SK-N-DZ (cell line): ENCODE measurements around the gene OR2H1.
A peak's percentile ranks its signal among the peaks of the same experiment; 100 is the strongest.

ENCODE experiments used
- DNase-seq: peaks from one replicate; pipeline ENCODE4 v3.0.0-alpha.2; 2015; ENCODE audit warnings: low spot score

Gene OR2H1

DNA sequence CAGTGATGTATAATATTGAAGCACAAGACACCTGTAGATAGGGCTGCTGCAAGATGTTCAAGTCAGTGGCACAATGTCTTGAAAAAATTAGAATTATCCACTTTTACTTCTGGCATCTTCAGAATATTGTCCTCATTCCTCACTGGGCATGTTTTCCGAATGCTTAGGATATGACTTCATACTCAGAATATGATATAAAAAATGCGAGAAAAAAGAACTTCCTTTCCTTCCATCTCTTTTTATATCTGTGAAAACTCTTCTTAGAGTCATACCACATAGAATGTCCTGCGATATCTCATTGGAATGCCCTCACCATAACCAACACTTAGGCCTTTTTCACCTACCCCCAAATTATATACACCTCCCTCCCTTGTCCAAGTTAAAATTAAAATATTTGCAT, 26.2 kb downstream of the OR2H1 start:
- no peak for DNase-seq

DNA sequence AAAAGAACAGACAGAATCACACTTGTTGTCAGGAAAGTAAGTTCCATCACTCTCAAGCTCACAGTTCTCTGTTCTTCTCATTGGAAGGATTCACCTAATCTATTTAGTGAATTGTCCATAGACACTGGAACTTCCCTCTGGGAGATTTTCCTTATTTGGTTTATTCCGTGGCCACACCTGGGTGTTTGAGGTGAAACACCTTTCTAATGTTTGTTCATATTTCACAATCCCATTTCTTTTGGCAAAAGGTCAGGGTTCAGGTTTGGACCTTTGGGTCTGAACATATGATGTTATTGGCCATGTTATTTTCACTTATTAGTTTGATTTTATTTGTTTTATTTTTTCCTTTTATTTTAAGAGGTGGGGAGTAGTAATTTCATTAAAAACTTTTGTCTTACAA, 26.8 kb downstream of the OR2H1 start:
- no peak for DNase-seq

DNA sequence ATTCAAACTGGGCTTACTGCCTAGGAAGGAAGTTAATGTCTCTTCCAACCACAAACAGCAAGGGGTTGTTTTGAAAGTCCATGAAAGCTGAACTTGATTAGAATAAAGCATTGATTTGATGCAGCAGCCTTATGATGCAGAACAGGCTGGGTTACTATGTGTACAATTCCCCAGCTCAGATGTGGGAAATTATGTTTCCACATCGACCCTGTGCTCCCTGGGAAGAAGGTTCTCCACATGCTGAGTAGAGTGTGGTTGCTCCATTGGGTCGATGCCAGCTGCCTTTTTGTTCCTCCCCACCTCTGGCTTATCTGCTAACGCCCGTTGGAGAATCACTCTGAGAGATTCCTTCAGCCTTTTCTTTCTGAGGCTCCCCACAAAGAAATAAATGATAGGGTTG, 29.6 kb downstream of the OR2H1 start:
- DNase-seq: no peak

DNA sequence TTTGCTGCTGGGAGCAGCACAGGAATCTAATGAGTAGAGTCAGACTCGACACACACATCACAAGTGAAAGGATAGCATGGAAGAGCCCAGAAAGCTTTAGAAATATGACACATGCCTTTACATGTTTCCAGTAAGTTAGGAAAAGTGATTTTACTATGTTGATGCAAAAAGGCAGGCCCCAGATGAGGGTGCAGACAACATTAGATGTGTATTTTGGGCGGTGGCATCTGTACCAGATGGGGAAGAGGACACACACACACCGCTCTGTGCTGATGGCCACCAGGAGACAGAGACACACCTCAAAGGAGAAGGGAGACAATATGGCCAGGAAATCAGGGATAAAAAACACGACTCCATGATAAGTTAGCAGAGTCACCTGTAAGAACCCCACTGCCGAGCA, 30.2 kb downstream of the OR2H1 start:
- no peak for DNase-seq

DNA sequence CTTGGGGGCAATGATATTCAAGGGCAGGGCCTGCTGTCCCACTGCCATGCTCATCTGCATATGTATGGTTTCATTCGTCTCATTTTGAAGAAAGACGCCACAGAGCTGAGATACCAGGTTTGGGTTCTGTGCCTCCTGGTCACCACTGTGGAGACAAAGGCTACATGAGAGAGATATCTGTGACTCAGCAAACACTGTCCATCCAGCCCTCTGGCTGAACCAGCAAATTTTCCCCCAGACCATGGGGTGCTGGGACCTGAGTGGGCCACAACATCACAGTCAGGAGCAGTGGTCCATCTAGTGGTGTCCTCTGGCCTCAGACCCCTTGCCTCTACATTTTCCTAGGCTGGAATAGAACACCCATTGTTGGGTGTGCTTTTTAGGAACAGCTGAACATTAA, 30.7 kb downstream of the OR2H1 start, which contains the start of gene MAS1L:
MAS1L (minus strand) TSS at position 297 of the 400 bp plus-strand sequence; CDS start at position 243, 54 bp downstream.
- DNase-seq: no peak

DNA sequence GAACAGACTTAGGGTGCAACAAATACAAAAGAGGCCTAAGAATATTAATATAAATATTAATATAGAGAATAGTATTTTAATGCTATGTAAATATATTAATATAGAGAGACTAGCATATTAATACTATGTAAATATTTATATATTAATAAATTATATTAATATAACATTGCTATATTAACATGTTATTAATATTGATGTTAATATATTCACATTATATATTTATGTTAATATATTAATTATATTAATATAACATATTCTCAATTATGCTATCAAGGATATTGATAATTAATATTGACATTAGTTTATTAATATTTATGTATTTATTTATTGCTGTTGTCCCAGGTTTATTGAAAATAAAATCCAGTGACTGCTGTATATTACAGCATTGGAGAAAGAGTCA, 31.9 kb downstream of the OR2H1 start:
- no peak for DNase-seq

DNA sequence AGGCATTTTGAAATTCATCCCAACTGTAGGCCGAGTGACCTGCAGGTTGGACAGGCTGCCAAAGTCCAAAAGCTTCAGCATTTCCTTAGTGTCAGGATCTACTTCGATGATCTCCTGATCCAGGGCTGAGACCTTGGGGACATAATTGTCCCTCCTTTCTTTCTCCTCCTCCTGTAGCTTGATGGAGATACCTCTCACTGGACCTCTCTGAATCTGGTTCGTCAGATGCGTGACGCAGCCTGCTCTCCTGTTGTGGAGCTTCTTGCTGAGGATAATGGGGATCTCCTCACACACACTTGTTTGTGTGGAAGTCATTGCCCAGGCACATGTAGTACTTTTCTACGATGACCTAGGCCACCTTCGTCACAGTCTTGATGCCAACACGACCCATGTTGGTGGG, 32.3 kb downstream of the OR2H1 start:
- DNase-seq: peak; percentile 3

DNA sequence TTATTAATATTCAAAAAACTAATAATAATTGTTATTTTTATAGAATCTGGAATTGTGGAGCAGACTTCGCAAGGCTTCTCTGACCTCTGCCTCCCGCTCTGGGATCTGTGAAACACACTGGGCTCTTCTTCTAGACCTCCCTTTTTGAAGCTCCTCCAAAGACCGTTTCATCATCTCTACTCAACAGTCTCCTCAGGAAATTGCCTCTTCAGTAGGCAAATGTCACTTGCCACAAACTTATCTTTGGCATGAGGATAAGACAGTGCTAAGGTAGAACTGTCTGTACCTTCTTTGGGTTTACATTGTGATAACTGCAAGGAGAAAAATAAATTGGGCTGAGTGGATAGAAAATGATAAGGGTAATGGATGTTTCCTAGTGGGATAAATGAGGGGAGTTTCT, 33.1 kb downstream of the OR2H1 start:
- no peak for DNase-seq

DNA sequence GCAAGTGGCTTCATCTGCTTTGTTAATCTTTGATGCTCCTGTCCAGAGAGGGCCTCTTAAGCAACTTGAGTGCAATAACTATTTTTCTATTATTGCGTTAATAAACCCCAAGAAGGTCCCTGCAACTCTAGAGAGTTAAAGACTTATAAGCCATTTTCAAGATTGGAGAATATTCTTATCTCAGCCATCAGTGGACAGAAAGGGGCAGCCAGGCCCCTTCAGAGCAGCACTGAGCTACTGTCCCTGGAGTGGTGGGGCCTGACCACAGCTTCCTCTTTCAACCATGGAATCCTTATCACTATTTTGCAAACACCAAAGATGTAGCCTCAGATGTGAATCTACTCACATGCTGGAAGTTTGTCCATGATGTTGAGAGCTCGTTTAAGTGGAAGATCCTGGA, 33.6 kb downstream of the OR2H1 start:
- DNase-seq: no peak

DNA sequence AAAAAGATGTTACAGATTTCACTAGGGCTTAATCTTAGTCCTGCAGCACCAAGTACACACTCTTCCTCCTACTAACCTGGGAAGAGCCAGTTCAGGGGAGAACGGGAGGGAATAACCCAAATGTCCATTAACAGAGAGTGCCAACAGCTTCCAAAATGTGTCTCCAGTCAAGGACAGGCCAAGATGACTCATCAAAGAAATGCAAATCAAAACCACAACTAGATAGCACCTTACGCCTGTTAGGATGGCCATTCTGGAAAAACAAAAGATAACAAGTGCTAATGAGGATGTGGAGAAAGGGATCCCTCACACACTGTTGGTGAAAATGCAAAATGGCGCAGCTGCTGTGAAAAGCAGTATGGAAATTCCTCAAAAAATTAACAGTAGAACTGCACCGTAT, 34.6 kb downstream of the OR2H1 start:
- DNase-seq: no peak

DNA sequence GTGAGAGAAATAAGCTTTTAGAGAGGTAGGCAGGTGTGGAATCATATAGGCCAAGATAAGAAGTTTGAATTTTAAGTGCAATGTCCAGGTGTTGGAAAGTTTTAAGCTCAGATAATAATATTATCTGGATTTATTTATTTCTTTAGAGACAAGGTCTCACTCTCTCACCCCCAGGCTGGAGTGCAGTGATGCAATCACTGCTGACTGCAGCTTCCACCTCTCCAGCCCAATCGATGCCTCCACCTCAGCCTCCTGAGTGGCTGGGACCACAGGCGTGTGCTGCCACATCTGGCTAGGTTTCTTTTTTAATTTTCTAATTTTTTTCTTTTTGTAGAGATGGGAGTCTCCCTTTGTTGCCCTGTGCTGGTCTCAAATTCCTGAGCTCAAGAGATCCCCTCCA, 36.3 kb downstream of the OR2H1 start:
- no peak for DNase-seq

DNA sequence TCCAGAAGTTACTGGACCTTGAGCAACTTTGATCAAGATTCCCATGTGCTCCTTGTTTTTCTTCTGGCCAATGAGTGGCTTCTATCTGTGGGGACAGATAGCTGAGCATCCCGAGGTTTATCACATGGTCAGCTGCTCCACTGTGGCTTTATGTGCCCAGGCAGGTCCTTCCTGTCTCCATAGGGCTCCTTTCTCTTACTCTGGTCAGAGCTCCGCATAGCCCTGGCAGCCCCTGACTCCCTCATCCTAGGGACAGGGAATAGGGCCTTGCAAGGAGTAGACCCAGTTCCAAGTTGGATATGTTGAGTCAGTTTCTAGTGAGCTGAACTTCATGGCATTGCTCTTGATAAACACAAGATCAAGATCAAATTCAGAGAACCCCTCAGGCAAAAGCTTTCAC, 37.2 kb downstream of the OR2H1 start:
- no peak for DNase-seq

DNA sequence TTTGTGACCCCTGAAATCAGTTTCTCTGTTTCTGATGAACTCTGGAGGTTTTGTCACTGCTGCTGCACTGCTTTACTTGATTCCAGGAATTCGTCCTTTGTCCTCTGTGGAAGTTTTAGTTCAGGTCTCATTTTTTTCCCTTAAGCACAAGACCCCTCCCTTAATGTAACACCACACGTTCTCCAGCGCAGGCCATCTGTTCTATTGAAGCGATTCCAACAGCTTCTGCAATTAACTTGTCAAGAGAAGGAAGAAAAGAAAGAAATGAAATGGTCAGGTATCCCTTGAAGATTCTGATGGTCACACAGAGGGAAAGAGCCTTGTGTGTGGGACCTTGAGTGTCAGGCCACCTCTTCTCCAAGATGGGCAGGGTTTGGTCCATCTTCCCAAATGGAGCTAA, 38.6 kb downstream of the OR2H1 start:
- no peak for DNase-seq

DNA sequence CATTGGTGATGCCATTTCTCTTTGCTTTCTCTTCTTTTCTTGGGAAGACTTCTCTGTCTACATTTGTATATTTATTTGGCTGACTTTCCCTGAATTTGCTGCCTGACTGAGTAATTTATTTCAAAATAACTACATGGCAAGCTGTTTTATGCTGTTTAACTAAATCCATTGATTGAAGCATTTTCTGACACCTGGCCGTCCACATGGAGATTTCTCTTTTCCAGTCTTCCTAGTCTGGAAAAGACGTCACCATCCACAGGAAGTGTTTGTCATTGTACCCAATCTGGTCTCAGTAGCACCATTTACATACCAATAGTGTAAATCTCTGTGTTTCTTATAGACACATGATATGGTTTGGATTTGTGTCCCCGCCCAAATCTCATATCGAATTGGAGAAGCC, 40.0 kb downstream of the OR2H1 start:
- no peak for DNase-seq

DNA sequence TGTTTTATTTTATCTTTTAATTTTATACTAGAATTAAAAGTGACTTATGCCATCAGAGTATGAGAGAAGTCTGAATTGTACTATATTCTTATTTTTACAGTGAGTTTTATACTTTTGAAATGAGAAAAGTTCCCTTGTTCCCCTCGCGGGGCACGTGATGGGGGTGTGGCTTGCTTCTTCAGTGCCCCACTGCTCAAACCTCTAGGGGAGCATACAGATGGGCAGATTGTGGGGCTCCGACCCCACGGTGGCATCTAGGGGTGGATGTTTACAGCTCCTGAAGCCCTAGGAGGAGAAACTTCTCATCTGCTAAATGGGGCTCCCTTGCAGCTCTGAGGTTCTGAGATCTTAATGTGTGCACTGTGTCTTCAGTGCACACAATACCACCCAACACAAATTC, 42.7 kb downstream of the OR2H1 start:
- DNase-seq: no peak

DNA sequence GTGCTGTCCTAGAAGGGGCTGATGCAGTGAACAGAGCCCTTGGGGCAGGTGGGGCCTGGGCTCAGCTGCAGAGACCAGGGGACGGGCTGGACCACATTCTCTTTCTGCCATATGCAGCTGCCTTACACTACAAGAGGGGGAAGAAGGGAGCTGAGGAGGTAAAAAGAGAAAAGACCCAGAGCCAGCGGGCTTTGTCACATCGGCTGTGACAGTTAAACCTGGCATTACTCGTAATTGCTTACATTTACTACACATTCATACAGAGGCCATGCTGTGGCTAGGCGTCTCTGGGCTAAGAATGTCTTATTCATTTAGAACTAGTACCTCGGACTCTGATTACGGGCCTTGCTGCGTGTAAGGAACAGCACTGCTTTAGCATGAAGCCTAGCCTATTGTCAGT, 43.6 kb downstream of the OR2H1 start:
- DNase-seq: no peak

DNA sequence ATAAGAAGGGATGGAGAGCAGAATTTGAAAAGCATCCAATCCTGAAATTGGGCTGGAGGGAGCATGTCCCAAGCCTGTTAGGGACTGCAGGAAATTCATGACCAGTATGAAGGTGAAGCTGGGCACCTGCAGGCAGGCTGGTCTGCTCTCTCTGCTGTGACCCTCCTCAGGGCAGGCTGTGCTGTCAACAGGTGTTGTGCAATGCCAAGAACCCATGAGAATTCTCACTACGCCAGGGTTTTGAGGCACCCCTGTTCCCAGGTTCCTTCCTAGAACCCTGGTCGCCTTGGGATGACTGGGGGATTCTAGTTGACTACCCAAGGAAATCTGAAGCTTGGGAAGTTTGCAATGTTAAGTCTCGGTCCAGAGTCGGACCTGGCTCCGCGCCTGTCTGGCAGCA, 44.2 kb downstream of the OR2H1 start:
- no peak for DNase-seq

DNA sequence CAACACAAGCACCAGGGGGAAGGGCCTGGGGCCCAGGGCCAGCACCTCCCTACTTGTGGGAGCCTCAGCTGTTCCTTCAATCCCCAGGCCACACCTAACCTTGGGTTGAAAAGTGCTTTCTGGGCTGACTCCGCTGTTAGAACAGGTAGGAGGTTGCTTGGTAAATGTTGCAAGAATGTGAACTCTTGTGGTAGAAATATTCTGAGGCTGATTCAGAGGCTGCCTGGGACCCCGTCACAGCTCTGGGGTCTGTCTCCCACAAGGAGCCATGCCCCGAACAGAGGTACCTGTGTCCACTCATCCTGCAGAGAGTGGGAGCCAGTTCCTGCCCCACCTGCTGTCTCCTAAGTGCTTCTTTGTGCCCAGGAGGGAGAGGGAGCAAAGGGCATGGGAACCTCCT, 45.2 kb downstream of the OR2H1 start:
- DNase-seq: no peak

DNA sequence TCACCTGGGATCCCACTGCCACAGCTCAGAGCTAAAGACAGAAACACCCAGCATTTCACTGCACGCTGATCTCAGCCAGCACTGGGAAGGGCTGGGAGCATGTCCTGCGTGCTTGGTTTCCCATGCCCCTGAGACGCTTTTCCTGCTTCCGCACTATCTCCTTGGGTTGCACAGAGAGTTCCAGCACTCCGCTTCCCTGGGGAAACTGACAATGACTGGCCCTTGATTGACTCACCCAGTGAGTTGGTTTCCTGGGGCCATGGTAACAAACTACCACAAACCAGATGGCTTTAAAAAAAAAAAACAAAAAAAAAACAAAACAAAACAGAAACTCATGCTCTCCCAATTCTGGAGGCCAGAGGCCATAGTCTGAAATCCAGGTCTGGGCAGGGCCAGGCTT, 45.6 kb downstream of the OR2H1 start:
- DNase-seq: no peak

DNA sequence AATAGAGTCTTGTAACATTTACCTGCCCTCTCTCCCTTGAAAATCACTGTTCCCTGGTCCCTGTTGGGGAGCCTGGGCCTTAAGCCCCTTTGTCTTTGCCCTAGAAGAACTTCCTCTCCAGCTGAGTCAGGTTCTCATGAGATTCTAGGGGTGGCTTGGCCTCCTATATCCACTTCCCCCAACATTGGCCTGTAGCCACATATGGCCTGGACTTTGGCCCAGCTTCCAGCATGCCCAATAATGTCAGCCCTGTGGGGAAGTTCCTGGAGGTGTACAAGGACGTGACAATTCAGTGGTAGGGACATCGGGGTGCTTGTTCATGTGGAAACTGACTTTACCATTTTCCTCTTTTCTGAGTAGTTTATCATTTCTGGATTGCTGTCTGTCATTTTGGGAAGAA, 48.0 kb downstream of the OR2H1 start:
- no peak for DNase-seq

DNA sequence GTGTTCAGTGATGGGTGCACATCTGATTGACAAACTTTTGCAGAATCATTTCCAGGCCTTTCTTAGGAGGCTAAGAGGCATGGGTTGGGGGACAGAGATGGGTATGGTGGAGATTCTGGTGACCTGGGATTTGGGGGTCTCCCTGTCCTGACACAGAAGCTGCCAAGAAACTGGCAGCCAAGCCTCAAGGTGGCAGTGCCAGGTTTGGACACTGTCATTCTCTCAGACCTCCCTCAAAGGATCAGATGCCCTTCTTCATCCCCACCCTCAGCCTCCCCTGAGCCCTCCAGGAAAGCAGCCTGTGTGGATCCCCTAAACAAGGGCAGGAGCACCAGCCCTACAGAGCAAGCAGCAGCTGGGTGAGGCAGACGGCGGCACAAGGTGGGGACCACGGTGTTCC, 48.9 kb downstream of the OR2H1 start:
- DNase-seq: no peak

DNA sequence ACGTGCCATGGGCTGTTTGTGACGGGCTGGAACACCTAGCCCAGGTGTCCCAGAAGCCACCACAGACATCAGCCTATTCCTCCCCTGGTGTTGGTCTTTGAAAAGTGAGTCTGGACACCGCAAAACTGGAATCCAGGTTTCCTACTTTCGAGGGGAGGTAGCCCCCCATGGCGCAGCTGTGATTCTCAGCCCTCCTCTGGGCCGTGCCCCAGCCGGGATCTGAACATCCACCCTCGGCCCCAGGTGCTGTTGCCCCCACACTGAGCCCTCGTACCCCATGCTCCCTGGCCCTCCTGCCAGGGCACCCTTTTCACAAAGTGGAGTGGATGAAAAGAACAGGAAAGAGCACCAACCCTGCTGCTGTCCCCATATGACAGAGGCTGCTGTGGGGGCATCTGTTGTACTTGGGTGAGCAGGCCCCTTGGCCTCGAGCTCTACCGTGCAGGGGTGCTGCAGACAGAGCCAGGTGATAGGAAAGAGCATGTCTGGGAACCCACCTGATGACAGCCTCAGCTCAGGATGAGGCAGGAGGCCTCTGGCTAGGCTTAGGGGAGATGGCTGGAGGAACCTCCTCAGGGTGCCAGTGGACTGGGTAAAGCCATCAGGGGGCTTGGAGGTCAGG, 49.6 kb downstream of the OR2H1 start:
- no peak for DNase-seq

DNA sequence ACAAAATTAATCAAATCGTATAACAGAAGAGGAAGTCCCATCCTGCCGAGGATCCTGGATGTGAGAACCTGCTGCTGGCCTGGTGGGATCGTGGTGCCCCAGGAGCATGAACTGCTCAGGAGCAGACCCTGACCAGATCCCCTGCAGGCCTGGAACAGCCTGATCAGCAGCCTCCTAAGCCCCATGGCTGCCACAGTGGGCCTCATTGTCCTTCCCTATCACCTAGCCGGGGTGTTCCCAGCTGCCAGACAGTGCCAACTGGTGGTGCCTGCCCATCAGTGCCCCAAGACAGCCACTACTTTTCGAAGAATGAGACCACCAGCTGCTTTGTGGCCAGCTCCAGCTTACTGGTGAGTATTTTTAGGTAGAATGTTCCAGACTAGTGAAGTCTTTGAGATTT, 50.4 kb downstream of the OR2H1 start:
- DNase-seq: no peak

DNA sequence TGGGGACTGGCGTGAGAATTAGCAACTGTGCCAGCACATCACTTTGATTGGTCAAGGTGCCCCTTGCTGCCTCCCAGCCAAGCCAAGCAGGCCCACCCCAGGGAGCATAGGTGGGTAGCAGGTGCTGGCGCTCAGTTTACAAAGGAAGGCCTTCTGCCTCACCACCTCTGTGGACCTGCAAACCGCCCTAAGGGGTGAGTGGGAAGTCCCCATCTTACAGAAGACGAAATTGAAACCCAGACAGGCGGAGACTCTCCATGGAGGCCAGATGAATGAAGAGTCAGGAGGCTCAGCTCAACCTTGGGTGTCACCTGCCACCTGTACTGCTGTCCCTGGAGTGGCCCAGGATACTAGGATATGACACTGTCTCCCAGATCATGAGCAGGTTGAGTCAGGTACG, 52.3 kb downstream of the OR2H1 start:
- no peak for DNase-seq
